NCI-H510A (cell line): Measurements from ENCODE around the gene USP1.

ENCODE experiments used
- DNase-seq: peaks from one replicate; lab custom pipeline; 2025; lab: John Stamatoyannopoulos, UW

The USP1 gene

GRCh38 chr1:62436466-62437272, at the start of gene USP1:
TSS of gene USP1 (plus strand) at chr1:62437049. CDS start at chr1:62439868, 2,819 bp downstream.
- peak; percentile 99 for DNase-seq

GRCh38 chr1:62389531-62389930, 47.3 kb upstream of the USP1 start:
- no peak for DNase-seq

- no peak for DNase-seq
Measured at GRCh38 chr1:62390071-62390470, 46.8 kb upstream of the USP1 start.

- no peak for DNase-seq
Measured at GRCh38 chr1:62391369-62391971, 45.4 kb upstream of the USP1 start.

GRCh38 chr1:62392951-62393350, 43.9 kb upstream of the USP1 start:
- DNase-seq, result no peak

- DNase-seq, result no peak
Measured at GRCh38 chr1:62394646-62395045, 42.2 kb upstream of the USP1 start.

- DNase-seq, result no peak
Measured at GRCh38 chr1:62395291-62395690, 41.6 kb upstream of the USP1 start.

GRCh38 chr1:62396871-62397270, 40.0 kb upstream of the USP1 start:
- DNase-seq, result no peak

GRCh38 chr1:62397301-62397700, 39.5 kb upstream of the USP1 start:
- DNase-seq, result no peak

- DNase-seq, result no peak
Measured at GRCh38 chr1:62398377-62398776, 38.5 kb upstream of the USP1 start.

GRCh38 chr1:62401034-62401760, 35.7 kb upstream of the USP1 start:
- DNase-seq, result no peak

- no peak for DNase-seq
Measured at GRCh38 chr1:62405247-62405646, 31.6 kb upstream of the USP1 start.

GRCh38 chr1:62406576-62406975, 30.3 kb upstream of the USP1 start:
- DNase-seq, result no peak

- DNase-seq, result no peak
Measured at GRCh38 chr1:62407398-62408009, 29.3 kb upstream of the USP1 start.

- DNase-seq, result no peak
Measured at GRCh38 chr1:62415687-62416086, 21.2 kb upstream of the USP1 start.

GRCh38 chr1:62417351-62417999, 19.4 kb upstream of the USP1 start:
- DNase-seq, result no peak

- no peak for DNase-seq
Measured at GRCh38 chr1:62420214-62420613, 16.6 kb upstream of the USP1 start.

GRCh38 chr1:62423580-62424242, 13.1 kb upstream of the USP1 start:
- no peak for DNase-seq

- DNase-seq, result no peak
Measured at GRCh38 chr1:62424411-62424810, 12.4 kb upstream of the USP1 start.

GRCh38 chr1:62425041-62425440, 11.8 kb upstream of the USP1 start:
- DNase-seq, result no peak

- DNase-seq, result no peak
Measured at GRCh38 chr1:62426237-62426636, 10.6 kb upstream of the USP1 start.

GRCh38 chr1:62426794-62427193, 10.1 kb upstream of the USP1 start:
- DNase-seq, result no peak
